BJ (cell line): ENCODE data around the gene AASDHPPT. TPM values are rescaled to one million over a fixed set of nuclear protein-coding genes. Genes with fewer than 3 reads are reported as not detected.
"Not testable (repeated sequence)": the region's sequence is repeated elsewhere in the genome, so short reads cannot be mapped to it uniquely, and the experiment has no call there.

Experiments used
- CTCF ChIA-PET: fragments of 350-600 bp; formaldehyde crosslinking; extraction: SDS; loops from one replicate; lab custom pipeline; 2021; ENCODE audit warnings: antibody characterized with exemption, inconsistent platforms; lab: Yijun Ruan, JAX
- POLR2A ChIA-PET: fragments of 300-600 bp; sonication (Branson Sonifier 250); formaldehyde crosslinking; extraction: SDS; loops from one replicate; lab custom pipeline; 2021; ENCODE audit warnings: antibody characterized with exemption; lab: Charles Lee
- DNase-seq: peaks from one replicate; pipeline ENCODE4 v3.0.0-alpha.2; 2011; ENCODE audit warnings: low read depth
- H3K27me3 ChIP-seq: 2 replicates; pipeline ENCODE4 v1.6.0; 2011; ENCODE audit warnings: low read length; ENCODE audit not compliant: control insufficient read depth, insufficient read depth
- H3K36me3 ChIP-seq: 2 replicates; pipeline ENCODE4 v1.5.1; 2011; ENCODE audit warnings: low read length; ENCODE audit not compliant: control insufficient read depth, insufficient read depth
- H3K4me3 ChIP-seq: 2 replicates; pipeline ENCODE4 v1.5.1; 2011; ENCODE audit warnings: low read depth, mild to moderate bottlenecking, control low read depth, low read length
- polyA plus RNA-seq: library from polyadenylated mRNA; depleted of rRNA; stranded (reverse); fragments of >200 nt; gene quantifications from 2 replicates; pipeline ENCODE4 v1.2.3, GENCODE V29; 2011
- TF ChIP-seq, protein P1 (sequence below): IDR thresholded peaks from 2 replicates; pipeline ENCODE4 v1.5.1; 2011; ENCODE audit warnings: low read depth, mild to moderate bottlenecking, control low read depth, inconsistent platforms, low read length, moderate library complexity; ENCODE audit not compliant: insufficient read depth

Gene AASDHPPT
- polyA plus RNA-seq, 1 experiment, result 30.4 TPM

DNA sequence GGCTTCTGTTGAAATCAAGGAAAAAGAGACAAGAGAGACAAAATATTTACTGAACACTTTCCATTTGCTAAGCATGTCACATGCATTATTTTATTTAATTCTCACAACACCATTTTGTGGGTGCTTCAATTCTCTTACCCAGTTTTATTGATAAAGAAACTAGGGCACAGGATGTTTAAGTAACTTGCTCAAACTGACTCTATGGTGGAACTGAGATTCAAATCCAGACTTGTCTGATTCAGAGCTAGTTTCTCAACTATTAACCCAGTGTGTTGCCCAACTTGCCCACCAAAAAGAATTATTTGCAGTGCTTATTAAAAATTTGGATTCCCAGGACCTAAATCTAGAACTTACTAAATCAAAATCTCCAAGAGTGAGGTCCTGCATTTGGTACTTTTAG, 33.9 kb upstream of the AASDHPPT start:
- Histone ChIP-seq H3K27me3 (no peaks in the 10 kb centered on the region), H3K36me3 (no peaks in the 10 kb centered on the region), H3K4me3 (no peak overlapping the region)
- CTCF ChIA-PET, result no interaction called here
- DNase-seq, result no peak
- POLR2A ChIA-PET, result no interaction called here
- TF ChIP-seq, protein P1, sequence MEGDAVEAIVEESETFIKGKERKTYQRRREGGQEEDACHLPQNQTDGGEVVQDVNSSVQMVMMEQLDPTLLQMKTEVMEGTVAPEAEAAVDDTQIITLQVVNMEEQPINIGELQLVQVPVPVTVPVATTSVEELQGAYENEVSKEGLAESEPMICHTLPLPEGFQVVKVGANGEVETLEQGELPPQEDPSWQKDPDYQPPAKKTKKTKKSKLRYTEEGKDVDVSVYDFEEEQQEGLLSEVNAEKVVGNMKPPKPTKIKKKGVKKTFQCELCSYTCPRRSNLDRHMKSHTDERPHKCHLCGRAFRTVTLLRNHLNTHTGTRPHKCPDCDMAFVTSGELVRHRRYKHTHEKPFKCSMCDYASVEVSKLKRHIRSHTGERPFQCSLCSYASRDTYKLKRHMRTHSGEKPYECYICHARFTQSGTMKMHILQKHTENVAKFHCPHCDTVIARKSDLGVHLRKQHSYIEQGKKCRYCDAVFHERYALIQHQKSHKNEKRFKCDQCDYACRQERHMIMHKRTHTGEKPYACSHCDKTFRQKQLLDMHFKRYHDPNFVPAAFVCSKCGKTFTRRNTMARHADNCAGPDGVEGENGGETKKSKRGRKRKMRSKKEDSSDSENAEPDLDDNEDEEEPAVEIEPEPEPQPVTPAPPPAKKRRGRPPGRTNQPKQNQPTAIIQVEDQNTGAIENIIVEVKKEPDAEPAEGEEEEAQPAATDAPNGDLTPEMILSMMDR, result no peak

DNA sequence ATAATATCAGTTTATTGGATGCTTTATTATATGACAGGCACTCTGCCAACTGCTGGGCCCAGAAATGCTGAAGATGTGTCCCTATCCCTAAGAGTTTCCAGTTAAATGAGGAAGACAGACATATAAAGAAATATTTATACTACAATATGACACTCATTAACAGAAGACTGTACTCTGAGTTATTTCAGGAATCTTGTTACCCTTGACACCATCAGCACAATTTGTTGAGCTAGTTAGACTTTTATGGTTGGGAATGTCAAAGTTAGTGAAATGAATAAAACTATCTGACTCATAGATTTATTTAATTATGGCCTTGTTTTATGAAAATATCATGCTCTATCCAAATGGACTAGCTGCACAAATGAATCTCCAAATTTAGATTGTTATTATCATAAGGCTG, 29.8 kb upstream of the AASDHPPT start:
- no peaks in the 10 kb centered on the region for H3K36me3 ChIP-seq
- TF ChIP-seq, protein P1, result no peak
- CTCF ChIA-PET, result no interaction called here
- POLR2A ChIA-PET, result no interaction called here
- no peaks in the 10 kb centered on the region for H3K27me3 ChIP-seq
- DNase-seq, result no peak
- no peak overlapping the region for H3K4me3 ChIP-seq

DNA sequence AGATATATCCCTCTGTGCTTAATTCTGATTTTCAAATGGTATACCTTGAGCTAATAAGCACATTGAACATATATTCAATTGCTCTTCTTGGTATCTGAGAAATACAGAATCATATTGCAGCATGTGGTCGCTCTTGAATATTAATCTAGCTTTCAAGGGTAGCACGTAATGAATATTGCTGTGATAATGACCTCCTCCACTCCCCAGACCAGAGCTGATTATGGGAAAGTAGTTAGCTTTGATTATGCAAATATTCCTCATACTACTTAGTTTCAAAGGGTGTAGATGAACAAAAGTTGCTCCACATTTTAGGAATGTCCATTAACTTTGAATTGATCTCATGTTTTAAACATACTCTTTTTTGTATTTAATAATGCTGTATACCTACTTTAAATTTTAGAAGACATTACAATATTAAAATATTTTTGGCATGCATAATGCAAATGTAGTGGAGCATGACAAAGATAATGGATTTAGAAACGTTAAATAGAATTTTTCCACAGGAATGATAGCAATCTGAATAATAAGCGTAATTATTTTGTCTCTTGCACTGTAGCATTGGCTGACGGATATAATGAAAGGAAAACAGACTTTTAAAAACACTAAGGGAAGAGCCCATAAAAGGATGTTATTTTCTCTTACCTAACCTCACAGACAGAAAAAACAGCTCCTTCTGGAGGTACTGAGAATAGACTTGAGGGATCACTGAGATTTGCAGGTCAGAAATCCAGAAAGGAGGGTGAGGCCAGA, 27.6 kb upstream of the AASDHPPT start:
- H3K27me3 ChIP-seq, result no peaks in the 10 kb centered on the region
- no peak overlapping the region for H3K4me3 ChIP-seq
- H3K36me3 ChIP-seq, result no peaks in the 10 kb centered on the region
- CTCF ChIA-PET, result interaction anchor here (1.4 kb wide), 1 partner anchor 14 kb away, joined by 3 read pairs; no protein-coding TSS in a partner anchor
- POLR2A ChIA-PET, result no interaction called here
- no peak for DNase-seq
- TF ChIP-seq, protein P1, result no peak

DNA sequence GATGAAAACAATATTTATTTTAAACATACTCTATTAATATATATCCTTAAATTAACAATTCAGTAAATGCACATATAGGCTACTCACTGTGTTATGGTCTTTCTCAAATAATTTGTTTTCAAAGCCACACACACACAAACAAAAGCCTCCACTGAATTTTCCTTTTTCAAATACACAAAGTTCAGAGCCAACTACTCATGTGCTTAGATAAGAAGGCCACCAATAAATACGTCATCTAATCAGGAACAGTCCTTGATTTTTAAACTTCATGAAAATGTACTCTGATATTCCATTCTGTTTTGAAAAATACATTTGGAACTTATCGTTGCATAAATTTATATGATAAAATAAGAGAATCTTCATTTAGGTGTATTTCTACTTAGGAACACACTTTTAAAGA, 26.4 kb upstream of the AASDHPPT start:
- no peak for DNase-seq
- CTCF ChIA-PET, result no interaction called here
- POLR2A ChIA-PET, result no interaction called here
- H3K27me3 ChIP-seq, result no peaks in the 10 kb centered on the region
- TF ChIP-seq, protein P1, result no peak
- H3K4me3 ChIP-seq, result no peak overlapping the region
- H3K36me3 ChIP-seq, result no peaks in the 10 kb centered on the region

DNA sequence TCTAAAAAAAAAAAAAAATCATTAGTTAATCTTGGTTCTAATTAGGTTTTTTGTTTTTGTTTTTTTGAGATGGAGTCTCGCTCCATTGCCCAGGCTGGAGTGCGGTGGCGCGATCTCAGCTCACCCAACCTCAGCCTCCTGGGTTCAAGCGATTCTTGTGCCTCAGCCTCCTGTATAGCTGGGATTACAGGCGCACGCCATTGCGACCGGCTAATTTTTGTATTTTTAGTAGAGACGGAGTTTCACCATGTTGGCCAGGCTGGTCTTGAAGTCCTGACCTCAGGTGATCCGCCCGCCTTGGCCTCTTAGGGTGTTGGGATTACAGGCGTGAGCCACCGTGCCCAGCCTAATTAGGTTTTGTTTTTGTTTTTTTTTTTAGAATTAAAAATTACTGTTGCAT, 19.1 kb upstream of the AASDHPPT start:
- H3K27me3 ChIP-seq, H3K4me3 ChIP-seq, DNase-seq, H3K36me3 ChIP-seq, POLR2A ChIA-PET, CTCF ChIA-PET: not testable (repeated sequence)

DNA sequence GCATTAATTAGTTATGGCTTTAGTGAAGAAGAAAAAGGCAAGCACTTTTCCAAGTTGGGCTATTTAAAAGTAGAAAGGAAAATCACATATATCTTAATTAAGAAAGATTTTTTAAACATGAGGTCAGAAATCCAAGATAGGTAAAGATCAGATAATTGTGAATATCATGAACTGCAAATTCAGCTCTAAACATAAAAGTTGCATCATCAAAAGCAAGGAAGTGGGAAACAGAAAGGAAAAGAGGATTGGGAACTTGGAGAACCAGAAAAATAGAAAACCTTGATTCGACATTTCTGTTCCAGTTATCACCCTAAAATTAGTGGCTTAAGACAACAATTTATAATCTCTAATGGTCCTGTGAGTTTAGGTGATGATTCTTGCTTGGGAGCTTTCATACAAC, 17.8 kb upstream of the AASDHPPT start:
- CTCF ChIA-PET, result no interaction called here

More for the DNA sequence above, 17.8 kb upstream of the AASDHPPT start:
- DNase-seq, result no peak
- H3K27me3 ChIP-seq, result no peaks in the 10 kb centered on the region
- no peaks in the 10 kb centered on the region for H3K36me3 ChIP-seq
- TF ChIP-seq, protein P1, result no peak
- POLR2A ChIA-PET, result no interaction called here
- H3K4me3 ChIP-seq, result no peak overlapping the region
